Esophagus squamous epithelium (tissue), 4 donors: ENCODE results near the gene DNASE2.

Experiments used
- CTCF ChIP-seq, 6 experiments: fragments of 450-650 bp in 4 of 6; fragments of 200-600 bp in 2 of 6; sonication (generic) in 2 of 6; IDR thresholded peaks; one replicate each; pipeline ENCODE4 v1.5.1; 2016 to 2019; ENCODE audit warnings: antibody characterized with exemption in 6 of 6, mild to moderate bottlenecking in 4 of 6, moderate library complexity in 4 of 6
- POLR2A ChIP-seq, 4 donors: fragments of 450-650 bp; IDR thresholded peaks; one replicate each; pipeline ENCODE4 v1.6.1; 2017; ENCODE audit warnings: antibody characterized with exemption in 4 of 4, mild to moderate bottlenecking in 4 of 4, moderate library complexity in 3 of 4

GRCh38 chr19:12838886-12839756, 42.1 kb downstream of the DNASE2 start:
- no peak for TF ChIP-seq CTCF (IDR thresholded peaks at IDR 0.05)
- no peak for TF ChIP-seq POLR2A (IDR thresholded peaks at IDR 0.05)
